Measurements from ENCODE around the gene PLA2G6. TPM values are rescaled to one million over a fixed set of nuclear protein-coding genes. Genes with fewer than 3 reads are reported as not detected.

Gene PLA2G6
- total RNA-seq, 1 experiment from 2014 or later, result 6.0 TPM

DNA sequence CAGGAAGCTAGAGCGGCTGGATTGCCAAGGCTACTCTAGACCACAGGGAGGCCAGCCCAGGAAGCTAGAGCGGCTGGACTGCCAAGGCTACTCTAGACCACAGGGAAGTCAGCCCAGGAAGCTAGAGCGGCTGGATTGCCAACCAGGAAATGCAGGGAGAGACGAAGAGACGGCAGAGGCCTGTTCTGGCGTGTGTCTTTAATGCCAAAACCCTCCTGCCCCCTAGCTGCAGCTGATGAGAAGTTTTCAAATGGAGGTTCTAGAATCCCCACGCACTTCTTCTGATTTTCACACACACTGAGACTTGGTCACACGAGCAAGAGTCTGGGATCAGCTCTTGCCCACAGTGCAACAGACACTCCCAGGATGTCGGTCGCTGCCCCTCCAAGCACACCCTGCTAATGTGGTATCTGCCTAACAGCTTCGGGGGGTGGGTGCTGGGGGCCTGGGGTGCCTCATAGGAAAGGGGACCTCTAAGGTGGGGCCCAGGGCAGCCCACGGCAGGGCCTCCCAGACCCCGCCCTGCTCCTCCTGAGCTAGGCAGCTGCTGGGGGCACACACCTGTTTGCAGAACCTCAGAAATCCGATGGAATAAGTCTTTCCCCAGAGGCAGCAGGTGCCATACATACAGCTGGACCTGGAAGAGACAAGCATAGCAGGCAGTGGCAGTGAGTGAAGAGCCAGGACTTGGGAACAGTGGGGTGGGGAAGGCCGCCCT is 48.6 kb upstream of the PLA2G6 start:
- no peak for TF ChIP-seq EZH2 (IDR thresholded peaks at IDR 0.05; ENCODE audit: low read length, unreplicated experiment)
- TF ChIP-seq, protein P1, sequence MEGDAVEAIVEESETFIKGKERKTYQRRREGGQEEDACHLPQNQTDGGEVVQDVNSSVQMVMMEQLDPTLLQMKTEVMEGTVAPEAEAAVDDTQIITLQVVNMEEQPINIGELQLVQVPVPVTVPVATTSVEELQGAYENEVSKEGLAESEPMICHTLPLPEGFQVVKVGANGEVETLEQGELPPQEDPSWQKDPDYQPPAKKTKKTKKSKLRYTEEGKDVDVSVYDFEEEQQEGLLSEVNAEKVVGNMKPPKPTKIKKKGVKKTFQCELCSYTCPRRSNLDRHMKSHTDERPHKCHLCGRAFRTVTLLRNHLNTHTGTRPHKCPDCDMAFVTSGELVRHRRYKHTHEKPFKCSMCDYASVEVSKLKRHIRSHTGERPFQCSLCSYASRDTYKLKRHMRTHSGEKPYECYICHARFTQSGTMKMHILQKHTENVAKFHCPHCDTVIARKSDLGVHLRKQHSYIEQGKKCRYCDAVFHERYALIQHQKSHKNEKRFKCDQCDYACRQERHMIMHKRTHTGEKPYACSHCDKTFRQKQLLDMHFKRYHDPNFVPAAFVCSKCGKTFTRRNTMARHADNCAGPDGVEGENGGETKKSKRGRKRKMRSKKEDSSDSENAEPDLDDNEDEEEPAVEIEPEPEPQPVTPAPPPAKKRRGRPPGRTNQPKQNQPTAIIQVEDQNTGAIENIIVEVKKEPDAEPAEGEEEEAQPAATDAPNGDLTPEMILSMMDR (conservative IDR thresholded peaks at IDR 0.05; ENCODE audit: low read depth, low read length), result peak; percentile 46
- Histone ChIP-seq H3K9ac (ENCODE audit: low read length) (no peak overlapping the region), H3K4me1 (ENCODE audit: insufficient read depth, low read length) (peaks cover 27% of the 10 kb centered on the region), H3K4me2 (ENCODE audit: low read length) (no peak overlapping the region), H3K9me2 (replicated peaks; ENCODE audit: low read length) (no peaks in the 10 kb centered on the region), H3K36me3 (ENCODE audit: low read depth, low read length) (peaks cover 16% of the 10 kb centered on the region), H3F3A (ENCODE audit: low read length, unreplicated experiment) (no peaks in the 10 kb centered on the region), H3K4me3 (ENCODE audit: low read length) (no peak overlapping the region), H3K79me2 (ENCODE audit: low read length) (no peaks in the 10 kb centered on the region), H2AFZ (ENCODE audit: low read length) (no peak overlapping the region), H3K9me3 (ENCODE audit: low read length) (no peaks in the 10 kb centered on the region), H3K27me3 (ENCODE audit: low read length) (no peaks in the 10 kb centered on the region), H4K20me1 (ENCODE audit: low read length) (no peaks in the 10 kb centered on the region), H3K27ac (ENCODE audit: low read length) (peak overlapping the region; percentile 29; the same call in 1 of the 2 replicates)
- ChIA-PET POLR2A (ENCODE audit: unreplicated experiment) (no interaction called here), CTCF (interaction anchor here (0.6 kb wide), 1 partner anchor 116 kb away, joined by 3 read pairs; no protein-coding TSS in a partner anchor)
- DNase-seq, result peak; percentile 26
- no TSS peak for BruUV-seq (replicated peaks)
- intact Hi-C loops (cut with micrococcal nuclease), result no loop called here
- no peak for ATAC-seq

DNA sequence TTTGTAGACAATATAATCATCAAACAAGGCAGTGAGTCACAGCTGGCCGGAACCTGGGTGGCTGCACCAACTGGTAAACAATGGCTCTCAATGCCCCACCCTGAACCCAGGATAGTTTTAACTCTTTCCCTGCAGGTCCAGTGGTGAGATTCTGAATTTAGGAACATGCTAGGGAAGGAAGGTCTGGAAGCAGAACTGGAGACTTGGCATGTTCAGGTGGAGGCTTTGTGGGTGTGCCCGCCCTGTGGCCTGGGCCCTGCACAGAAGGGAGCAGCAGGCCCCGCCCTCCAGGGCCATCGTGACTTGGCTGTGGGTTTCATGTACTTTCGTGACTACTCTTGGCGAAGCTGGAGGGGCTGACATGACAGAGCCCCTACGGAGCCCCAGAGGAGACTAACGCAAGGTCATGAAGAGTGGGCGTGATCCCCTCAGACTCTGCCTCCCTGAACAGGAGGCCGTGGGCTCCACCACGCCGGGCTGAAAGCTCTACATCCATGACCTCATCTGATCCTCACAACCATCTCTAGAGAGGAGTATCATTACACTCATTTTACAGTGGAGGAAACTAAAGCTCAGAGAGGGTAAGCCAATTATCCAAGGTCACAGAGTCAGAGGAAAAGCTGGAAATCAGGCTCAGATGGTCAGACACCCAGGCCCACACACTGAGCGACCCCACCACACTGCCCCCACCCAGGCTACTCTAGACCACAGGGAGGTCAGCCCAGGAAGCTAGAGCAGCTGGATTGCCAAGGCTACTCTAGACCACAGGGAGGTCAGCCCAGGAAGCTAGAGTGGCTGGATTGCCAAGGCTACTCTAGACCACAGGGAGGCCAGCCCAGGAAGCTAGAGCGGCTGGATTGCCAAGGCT is 47.5 kb upstream of the PLA2G6 start:
- peaks cover 27% of the 10 kb centered on the region for H3K4me1 ChIP-seq (ENCODE audit: insufficient read depth, low read length)
- no peaks in the 10 kb centered on the region for H3K9me2 ChIP-seq (replicated peaks; ENCODE audit: low read length)
- CTCF ChIA-PET, result interaction anchor here (0.6 to 1.6 kb wide), 2 partner anchors 33 to 114 kb away, joined by 3 to 4 read pairs; no protein-coding TSS in a partner anchor
- TF ChIP-seq, protein P1 (conservative IDR thresholded peaks at IDR 0.05; ENCODE audit: low read depth, low read length), result no peak
- no peak for TF ChIP-seq EZH2phosphoT487 (IDR thresholded peaks at IDR 0.05; ENCODE audit: borderline replicate concordance, low read length)
- TF ChIP-seq EZH2 (IDR thresholded peaks at IDR 0.05; ENCODE audit: low read length, unreplicated experiment), result no peak
- peaks cover 16% of the 10 kb centered on the region for H3K36me3 ChIP-seq (ENCODE audit: low read depth, low read length)
- no peaks in the 10 kb centered on the region for H3F3A ChIP-seq (ENCODE audit: low read length, unreplicated experiment)
- no peaks in the 10 kb centered on the region for H3K9me3 ChIP-seq (ENCODE audit: low read length)
- DNase-seq (peak; percentile 86), ATAC-seq (peak; percentile 89)
- POLR2A ChIA-PET (ENCODE audit: unreplicated experiment), result interaction anchor here (0.6 kb wide), 1 partner anchor 10 kb away, joined by 3 read pairs; no protein-coding TSS in a partner anchor
- peak overlapping the region; percentile 80 for H3K9ac ChIP-seq (ENCODE audit: low read length)
- no peak overlapping the region; the same call in 1 of the 2 replicates for H3K4me3 ChIP-seq (ENCODE audit: low read length)
- intact Hi-C loops (cut with micrococcal nuclease), result loop anchor here (1.0 kb wide), 1 partner anchor 10 kb away; no protein-coding TSS in a partner anchor
- BruUV-seq (replicated peaks), result TSS peak; percentile 95
- H3K27ac ChIP-seq (ENCODE audit: low read length), result peak overlapping the region; percentile 98
- H4K20me1 ChIP-seq (ENCODE audit: low read length), result no peaks in the 10 kb centered on the region
- H3K79me2 ChIP-seq (ENCODE audit: low read length), result no peaks in the 10 kb centered on the region
- H2AFZ ChIP-seq (ENCODE audit: low read length), result no peak overlapping the region
- H3K27me3 ChIP-seq (ENCODE audit: low read length), result no peaks in the 10 kb centered on the region
- peak overlapping the region; percentile 67 for H3K4me2 ChIP-seq (ENCODE audit: low read length)

Data from PC-3 (cell line).